NCI-H2107 (cell line): ENCODE measurements around the gene KCTD19.

Experiments used
- DNase-seq: peaks from one replicate; lab custom pipeline; 2025; lab: John Stamatoyannopoulos, UW

Gene KCTD19

GRCh38 chr16:67283039-67283825, 43.3 kb downstream of the KCTD19 start:
- no peak for DNase-seq

- no peak for DNase-seq
Observed at GRCh38 chr16:67282447-67282805, 44.1 kb downstream of the KCTD19 start.

DNA sequence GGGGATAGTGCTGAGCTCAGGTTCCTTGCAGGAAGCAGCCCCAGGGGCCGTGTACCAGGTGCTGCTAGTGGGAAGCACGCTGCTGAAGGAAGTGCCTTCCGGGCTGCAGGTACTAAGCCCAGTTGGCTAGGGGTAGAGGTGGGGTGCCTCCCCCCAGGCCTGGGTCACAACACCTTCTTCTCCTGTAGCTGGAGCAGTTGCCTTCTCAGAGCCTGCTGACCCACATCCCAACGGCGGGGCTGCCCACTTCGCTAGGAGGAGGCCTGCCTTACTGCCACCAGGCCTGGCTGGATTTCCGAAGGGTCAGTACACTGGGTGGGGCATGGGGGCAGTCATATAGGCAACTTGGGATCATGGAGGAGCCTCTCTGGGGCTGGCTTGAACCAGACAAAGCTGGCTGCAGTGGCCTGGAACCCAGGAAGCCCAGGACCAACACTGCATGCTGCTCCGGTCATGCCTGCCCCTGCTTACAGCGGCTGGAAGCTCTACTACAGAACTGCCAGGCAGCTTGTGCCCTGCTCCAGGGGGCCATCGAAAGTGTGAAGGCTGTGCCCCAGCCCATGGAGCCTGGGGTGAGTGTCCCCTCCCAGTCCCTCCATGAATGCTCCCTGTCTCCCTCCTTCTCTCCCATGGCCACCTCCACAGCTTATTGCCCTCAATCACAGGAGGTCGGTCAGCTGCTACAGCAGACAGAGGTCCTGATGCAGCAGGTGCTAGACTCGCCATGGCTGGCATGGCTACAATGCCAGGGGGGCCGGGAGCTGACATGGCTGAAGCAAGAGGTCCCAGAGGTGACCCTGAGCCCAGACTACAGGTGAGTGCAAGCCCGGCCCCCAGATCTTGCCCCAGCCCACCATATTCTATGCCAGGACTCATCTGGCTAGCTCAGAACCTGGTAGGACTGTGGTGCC, 44.8 kb downstream of the KCTD19 start:
- no peak for DNase-seq

GRCh38 chr16:67280090-67281015, 46.2 kb downstream of the KCTD19 start:
- DNase-seq, result no peak

- peak; percentile 17 for DNase-seq
Observed at GRCh38 chr16:67279296-67280089, 47.0 kb downstream of the KCTD19 start, which contains the start of gene PLEKHG4. TSS of gene PLEKHG4 (plus strand) at chr16:67279532. CDS start at chr16:67280045, 513 bp downstream.

DNA sequence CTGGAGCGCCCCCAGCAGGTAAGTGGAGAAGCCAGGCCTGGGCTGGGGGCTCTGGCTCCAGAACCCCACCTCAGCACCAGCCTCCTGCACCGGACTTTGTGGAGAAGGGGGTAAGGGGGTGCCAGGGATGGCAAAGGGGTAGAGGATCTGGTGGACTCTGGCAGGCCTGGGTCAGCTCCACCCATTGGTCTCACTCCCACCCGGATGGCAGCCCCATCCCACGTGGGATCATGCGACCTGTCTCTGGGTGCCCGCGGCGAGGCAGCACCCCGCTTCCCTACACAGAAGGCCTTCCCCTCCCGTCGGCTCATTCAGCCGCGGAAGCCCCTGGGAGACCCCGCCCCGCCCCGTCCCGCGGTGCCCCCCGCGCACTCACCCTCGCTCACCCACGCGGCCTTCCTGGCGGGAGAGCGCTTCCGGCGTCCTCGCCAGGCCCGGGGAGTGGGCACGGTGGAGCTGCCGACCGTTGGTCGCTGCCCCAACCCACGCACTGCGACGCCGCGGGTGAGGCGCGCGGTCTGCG, 47.7 kb downstream of the KCTD19 start:
- DNase-seq, result no peak

- no peak for DNase-seq
Observed at GRCh38 chr16:67277999-67278772, 48.4 kb downstream of the KCTD19 start.

DNA sequence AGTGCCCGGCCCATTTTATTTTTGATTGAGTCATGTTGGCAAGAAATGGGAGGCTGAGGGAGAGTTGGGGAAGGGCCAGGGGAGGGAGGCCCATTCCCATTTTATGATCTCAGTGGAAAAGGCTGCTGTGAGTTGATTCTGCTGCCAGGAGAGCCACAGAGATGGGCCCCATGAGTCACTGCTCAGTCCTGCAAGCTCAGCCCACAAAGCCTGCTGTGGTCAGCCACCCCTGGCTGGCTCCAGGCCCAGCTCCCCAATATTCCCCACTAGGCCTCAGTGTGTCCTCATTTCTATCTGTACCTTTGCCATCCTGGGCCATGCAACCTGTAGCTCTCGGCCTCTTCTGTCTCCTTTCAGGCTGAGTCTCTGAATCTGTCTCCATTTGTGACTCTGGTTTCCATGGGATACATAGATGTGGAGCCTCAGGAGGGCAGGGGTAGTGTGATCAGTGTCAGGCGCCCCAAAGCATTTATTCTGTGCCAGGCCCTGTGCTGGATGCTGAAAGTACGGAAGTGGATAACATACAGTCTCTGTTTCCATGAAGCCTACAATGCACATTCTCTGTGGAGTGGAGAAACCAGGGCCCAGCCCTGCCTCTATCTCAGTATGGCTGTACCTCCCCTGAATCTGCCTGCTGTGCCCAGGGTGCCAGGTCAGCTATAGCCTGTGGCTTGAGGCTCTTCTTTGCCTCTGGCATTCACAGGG, 49.1 kb downstream of the KCTD19 start:
- DNase-seq, result no peak

GRCh38 chr16:67275321-67275720, 51.2 kb downstream of the KCTD19 start:
- DNase-seq, result no peak

- DNase-seq, result no peak
Observed at GRCh38 chr16:67271446-67271845, 55.1 kb downstream of the KCTD19 start.

GRCh38 chr16:67270931-67271338, 55.6 kb downstream of the KCTD19 start:
- DNase-seq, result no peak

DNA sequence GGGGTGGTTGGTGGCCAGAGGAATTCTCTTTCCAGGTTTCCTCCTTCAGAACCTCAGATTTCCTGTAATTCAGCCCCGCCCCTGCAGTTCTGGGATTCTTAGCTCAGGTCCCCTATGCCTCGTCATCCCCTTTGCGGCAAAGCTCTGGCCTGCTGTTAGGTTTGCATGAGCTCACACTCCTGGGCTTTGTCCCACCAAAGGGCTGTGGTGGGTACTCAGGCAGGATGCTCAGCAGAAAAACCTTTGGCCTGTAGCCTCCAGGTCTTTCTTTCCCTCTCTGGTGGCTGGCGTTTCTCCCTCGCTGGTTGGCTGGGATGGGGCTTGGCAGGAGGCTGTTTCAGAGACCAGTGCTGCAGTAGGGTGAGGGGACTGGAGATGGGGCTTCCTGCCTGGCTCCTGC, 56.8 kb downstream of the KCTD19 start:
- no peak for DNase-seq

GRCh38 chr16:67268136-67268579, 58.4 kb downstream of the KCTD19 start:
- no peak for DNase-seq

- no peak for DNase-seq
Observed at GRCh38 chr16:67265834-67266233, 60.7 kb downstream of the KCTD19 start.

DNA sequence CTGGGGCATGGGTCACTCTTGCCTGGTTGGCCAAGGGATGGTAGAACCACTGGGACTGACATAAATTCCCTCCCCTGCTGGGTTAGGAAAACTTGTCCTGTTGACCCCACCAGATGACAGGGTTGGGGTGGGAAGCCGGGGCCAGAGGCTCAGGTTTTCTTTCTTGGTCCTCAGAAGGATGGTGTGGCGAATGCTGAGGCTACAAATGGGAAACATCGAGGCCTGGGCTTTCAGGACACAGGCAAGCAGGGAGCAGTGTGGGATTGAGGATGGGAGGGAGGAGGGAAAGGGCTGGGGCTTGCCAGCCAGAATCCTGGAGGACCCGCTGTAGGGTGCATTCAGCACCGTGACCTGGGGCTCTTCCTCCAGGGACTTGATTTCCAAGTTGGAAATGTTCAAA, 61.7 kb downstream of the KCTD19 start:
- no peak for DNase-seq

- no peak for DNase-seq
Observed at GRCh38 chr16:67264277-67264676, 62.3 kb downstream of the KCTD19 start.

- DNase-seq, result no peak
Observed at GRCh38 chr16:67263201-67263600, 63.3 kb downstream of the KCTD19 start.

GRCh38 chr16:67260426-67261063, 66.0 kb downstream of the KCTD19 start:
- peak; percentile 40 for DNase-seq

GRCh38 chr16:67259705-67260104, 66.8 kb downstream of the KCTD19 start:
- no peak for DNase-seq
